ENCODE data around the gene SMTNL1.

Gene SMTNL1

GRCh38 chr11:57499413-57499982 is 37.9 kb upstream of the SMTNL1 start:
- Histone ChIP-seq H3K27ac (ENCODE audit: insufficient read depth, low read depth, low read length, poor library complexity, severe bottlenecking) (no peak overlapping the region), H3K4me1 (ENCODE audit: control insufficient read depth, insufficient read depth, low read length) (peaks cover 5% of the 10 kb centered on the region), H3K27me3 (ENCODE audit: control insufficient read depth, insufficient read depth, low read length, poor library complexity, severe bottlenecking) (peaks cover 26% of the 10 kb centered on the region), H3K9me3 (ENCODE audit: control insufficient read depth, low read length) (no peaks in the 10 kb centered on the region), H3K4me3 (ENCODE audit: insufficient read depth, low read depth, low read length) (peak overlapping the region; percentile 23), H3K36me3 (ENCODE audit: control insufficient read depth, insufficient read depth, low read length) (no peaks in the 10 kb centered on the region)
- 7% methylated on average over 35 of the region's 35 CpGs for WGBS, 2 experiments

GRCh38 chr11:57499983-57500461 is 37.4 kb upstream of the SMTNL1 start:
- peaks cover 26% of the 10 kb centered on the region for H3K27me3 ChIP-seq (ENCODE audit: control insufficient read depth, insufficient read depth, low read length, poor library complexity, severe bottlenecking)
- WGBS, 2 experiments = 43 to 46% methylated on average over 12 of the region's 12 CpGs
- no peaks in the 10 kb centered on the region for H3K9me3 ChIP-seq (ENCODE audit: control insufficient read depth, low read length)
- no peak overlapping the region for H3K4me3 ChIP-seq (ENCODE audit: insufficient read depth, low read depth, low read length)
- H3K27ac ChIP-seq (ENCODE audit: insufficient read depth, low read depth, low read length, poor library complexity, severe bottlenecking) = no peak overlapping the region
- no peaks in the 10 kb centered on the region for H3K36me3 ChIP-seq (ENCODE audit: control insufficient read depth, insufficient read depth, low read length)
- H3K4me1 ChIP-seq (ENCODE audit: control insufficient read depth, insufficient read depth, low read length) = peaks cover 5% of the 10 kb centered on the region

GRCh38 chr11:57500515-57500914 is 36.9 kb upstream of the SMTNL1 start:
- Histone ChIP-seq H3K9me3 (ENCODE audit: control insufficient read depth, low read length) (no peaks in the 10 kb centered on the region), H3K4me3 (ENCODE audit: insufficient read depth, low read depth, low read length) (no peak overlapping the region), H3K27ac (ENCODE audit: insufficient read depth, low read depth, low read length, poor library complexity, severe bottlenecking) (no peak overlapping the region), H3K27me3 (ENCODE audit: control insufficient read depth, insufficient read depth, low read length, poor library complexity, severe bottlenecking) (peaks cover 26% of the 10 kb centered on the region), H3K36me3 (ENCODE audit: control insufficient read depth, insufficient read depth, low read length) (no peaks in the 10 kb centered on the region), H3K4me1 (ENCODE audit: control insufficient read depth, insufficient read depth, low read length) (peaks cover 5% of the 10 kb centered on the region)
- WGBS, 2 experiments = 84 to 85% methylated on average over 8 of the region's 8 CpGs

GRCh38 chr11:57500926-57501325 is 36.5 kb upstream of the SMTNL1 start:
- H3K27ac ChIP-seq (ENCODE audit: insufficient read depth, low read depth, low read length, poor library complexity, severe bottlenecking) = no peak overlapping the region
- 84 to 89% methylated on average over 15 of the region's 15 CpGs for WGBS, 2 experiments
- H3K4me1 ChIP-seq (ENCODE audit: control insufficient read depth, insufficient read depth, low read length) = peaks cover 5% of the 10 kb centered on the region
- H3K27me3 ChIP-seq (ENCODE audit: control insufficient read depth, insufficient read depth, low read length, poor library complexity, severe bottlenecking) = peaks cover 26% of the 10 kb centered on the region
- H3K4me3 ChIP-seq (ENCODE audit: insufficient read depth, low read depth, low read length) = no peak overlapping the region
- no peaks in the 10 kb centered on the region for H3K9me3 ChIP-seq (ENCODE audit: control insufficient read depth, low read length)
- H3K36me3 ChIP-seq (ENCODE audit: control insufficient read depth, insufficient read depth, low read length) = no peaks in the 10 kb centered on the region

- WGBS, 2 experiments = 91 to 94% methylated on average over 4 of the region's 4 CpGs
- peaks cover 5% of the 10 kb centered on the region for H3K4me1 ChIP-seq (ENCODE audit: control insufficient read depth, insufficient read depth, low read length)
Observed at GRCh38 chr11:57501953-57502352, 35.4 kb upstream of the SMTNL1 start.

GRCh38 chr11:57502376-57502775 is 35.0 kb upstream of the SMTNL1 start:
- H3K9me3 ChIP-seq (ENCODE audit: control insufficient read depth, low read length) = no peaks in the 10 kb centered on the region
- WGBS, 2 experiments = 88 to 94% methylated on average over 3 of the region's 3 CpGs
- H3K27me3 ChIP-seq (ENCODE audit: control insufficient read depth, insufficient read depth, low read length, poor library complexity, severe bottlenecking) = peaks cover 26% of the 10 kb centered on the region
- no peak overlapping the region for H3K4me3 ChIP-seq (ENCODE audit: insufficient read depth, low read depth, low read length)
- H3K36me3 ChIP-seq (ENCODE audit: control insufficient read depth, insufficient read depth, low read length) = no peaks in the 10 kb centered on the region
- no peak overlapping the region for H3K27ac ChIP-seq (ENCODE audit: insufficient read depth, low read depth, low read length, poor library complexity, severe bottlenecking)
- peaks cover 5% of the 10 kb centered on the region for H3K4me1 ChIP-seq (ENCODE audit: control insufficient read depth, insufficient read depth, low read length)

More at GRCh38 chr11:57501953-57502352, 35.4 kb upstream of the SMTNL1 start:
- Histone ChIP-seq H3K36me3 (ENCODE audit: control insufficient read depth, insufficient read depth, low read length) (no peaks in the 10 kb centered on the region), H3K27ac (ENCODE audit: insufficient read depth, low read depth, low read length, poor library complexity, severe bottlenecking) (no peak overlapping the region), H3K4me3 (ENCODE audit: insufficient read depth, low read depth, low read length) (no peak overlapping the region), H3K27me3 (ENCODE audit: control insufficient read depth, insufficient read depth, low read length, poor library complexity, severe bottlenecking) (peaks cover 26% of the 10 kb centered on the region), H3K9me3 (ENCODE audit: control insufficient read depth, low read length) (no peaks in the 10 kb centered on the region)

- Histone ChIP-seq H3K36me3 (ENCODE audit: control insufficient read depth, insufficient read depth, low read length) (no peaks in the 10 kb centered on the region), H3K27ac (ENCODE audit: insufficient read depth, low read depth, low read length, poor library complexity, severe bottlenecking) (no peak overlapping the region), H3K9me3 (ENCODE audit: control insufficient read depth, low read length) (no peaks in the 10 kb centered on the region), H3K27me3 (ENCODE audit: control insufficient read depth, insufficient read depth, low read length, poor library complexity, severe bottlenecking) (peaks cover 22% of the 10 kb centered on the region), H3K4me1 (ENCODE audit: control insufficient read depth, insufficient read depth, low read length) (peaks cover 5% of the 10 kb centered on the region), H3K4me3 (ENCODE audit: insufficient read depth, low read depth, low read length) (no peak overlapping the region)
Observed at GRCh38 chr11:57502870-57503269, 34.5 kb upstream of the SMTNL1 start.

- Histone ChIP-seq H3K9me3 (ENCODE audit: control insufficient read depth, low read length) (no peaks in the 10 kb centered on the region), H3K36me3 (ENCODE audit: control insufficient read depth, insufficient read depth, low read length) (no peaks in the 10 kb centered on the region), H3K4me1 (ENCODE audit: control insufficient read depth, insufficient read depth, low read length) (peaks cover 5% of the 10 kb centered on the region), H3K4me3 (ENCODE audit: insufficient read depth, low read depth, low read length) (no peak overlapping the region), H3K27me3 (ENCODE audit: control insufficient read depth, insufficient read depth, low read length, poor library complexity, severe bottlenecking) (peaks cover 10% of the 10 kb centered on the region), H3K27ac (ENCODE audit: insufficient read depth, low read depth, low read length, poor library complexity, severe bottlenecking) (no peak overlapping the region)
- 91% methylated on average over 4 of the region's 4 CpGs for WGBS, 2 experiments
Observed at GRCh38 chr11:57504511-57504910, 32.9 kb upstream of the SMTNL1 start.

GRCh38 chr11:57506522-57506921 is 30.9 kb upstream of the SMTNL1 start:
- WGBS, 2 experiments = 92 to 96% methylated on average over 1 of the region's 1 CpG
- no peaks in the 10 kb centered on the region for H3K27me3 ChIP-seq (ENCODE audit: control insufficient read depth, insufficient read depth, low read length, poor library complexity, severe bottlenecking)
- H3K4me3 ChIP-seq (ENCODE audit: insufficient read depth, low read depth, low read length) = no peak overlapping the region
- H3K9me3 ChIP-seq (ENCODE audit: control insufficient read depth, low read length) = no peaks in the 10 kb centered on the region
- no peaks in the 10 kb centered on the region for H3K36me3 ChIP-seq (ENCODE audit: control insufficient read depth, insufficient read depth, low read length)
- no peak overlapping the region for H3K27ac ChIP-seq (ENCODE audit: insufficient read depth, low read depth, low read length, poor library complexity, severe bottlenecking)
- no peaks in the 10 kb centered on the region for H3K4me1 ChIP-seq (ENCODE audit: control insufficient read depth, insufficient read depth, low read length)

- Histone ChIP-seq H3K9me3 (ENCODE audit: control insufficient read depth, low read length) (no peaks in the 10 kb centered on the region), H3K4me1 (ENCODE audit: control insufficient read depth, insufficient read depth, low read length) (no peaks in the 10 kb centered on the region), H3K36me3 (ENCODE audit: control insufficient read depth, insufficient read depth, low read length) (no peaks in the 10 kb centered on the region), H3K27me3 (ENCODE audit: control insufficient read depth, insufficient read depth, low read length, poor library complexity, severe bottlenecking) (peaks cover 13% of the 10 kb centered on the region), H3K27ac (ENCODE audit: insufficient read depth, low read depth, low read length, poor library complexity, severe bottlenecking) (no peak overlapping the region), H3K4me3 (ENCODE audit: insufficient read depth, low read depth, low read length) (no peak overlapping the region)
- 89 to 90% methylated on average over 7 of the region's 7 CpGs for WGBS, 2 experiments
Observed at GRCh38 chr11:57508341-57509170, 28.8 kb upstream of the SMTNL1 start.

All from ectodermal cell (in vitro differentiated cells).